Common myeloid progenitor, CD34-positive (primary cell): Measurements from ENCODE around the gene COQ8A.

Experiments
- CTCF ChIA-PET: fragments of 350-600 bp; sonication (Branson Sonifier 250); formaldehyde crosslinking; loops from one replicate; lab custom pipeline; 2021; ENCODE audit warnings: antibody characterized with exemption; lab: Charles Lee
- POLR2A ChIA-PET: fragments of 350-600 bp; sonication (Branson Sonifier 250); formaldehyde crosslinking; loops from one replicate; lab custom pipeline; 2021; ENCODE audit warnings: antibody characterized with exemption; lab: Charles Lee
- DNase-seq, 3 donors: peaks; one replicate each; pipeline versions ENCODE4 v3.0.0 to v3.0.0-alpha.2; 2013
- H3K27ac ChIP-seq, 2 experiments: 1 replicate in 1 of 2; 2 replicates in 1 of 2; pipeline ENCODE4 v1.7.0; 2013; ENCODE audit warnings: inconsistent platforms in 2 of 2, low read length in 2 of 2, mild to moderate bottlenecking in 2 of 2, low read depth in 1 of 2, moderate library complexity in 1 of 2; ENCODE audit not compliant: severe bottlenecking in 2 of 2, insufficient read depth in 1 of 2, poor library complexity in 1 of 2
- H3K27me3 ChIP-seq, 5 experiments: replicated peaks in 2 of 5; 1 replicate in 3 of 5; 2 replicates in 2 of 5; pipeline versions ENCODE4 v1.6.1 to v1.7.0; 2013; ENCODE audit warnings: low read length in 4 of 5, mild to moderate bottlenecking in 2 of 5, moderate library complexity in 2 of 5, inconsistent platforms in 1 of 5; ENCODE audit not compliant: insufficient read depth in 5 of 5, control insufficient read depth in 4 of 5
- H3K36me3 ChIP-seq, 4 experiments: 1 replicate in 2 of 4; 2 replicates in 2 of 4; pipeline versions ENCODE4 v1.6.1 to v1.7.0; 2013; ENCODE audit warnings: low read length in 3 of 4, control low read depth in 1 of 4, mild to moderate bottlenecking in 1 of 4; ENCODE audit not compliant: control insufficient read depth in 4 of 4, insufficient read depth in 4 of 4
- H3K4me1 ChIP-seq, 4 experiments: 1 replicate in 3 of 4; 2 replicates in 1 of 4; pipeline versions ENCODE4 v1.6.1 to v1.7.1; 2013; ENCODE audit warnings: low read length in 3 of 4, mild to moderate bottlenecking in 3 of 4, control low read depth in 1 of 4, inconsistent platforms in 1 of 4, moderate library complexity in 1 of 4; ENCODE audit not compliant: control insufficient read depth in 4 of 4, insufficient read depth in 4 of 4; ENCODE audit errors: control extremely low read depth in 1 of 4
- H3K4me3 ChIP-seq, 7 experiments: 1 replicate in 4 of 7; 2 replicates in 3 of 7; pipeline versions ENCODE4 v1.5.1 to v1.7.0; 2013; ENCODE audit warnings: mild to moderate bottlenecking in 7 of 7, low read length in 6 of 7, moderate library complexity in 6 of 7, inconsistent platforms in 2 of 7, low read depth in 2 of 7, control low read depth in 1 of 7; ENCODE audit not compliant: insufficient read depth in 4 of 7, control insufficient read depth in 1 of 7; ENCODE audit errors: extremely low read depth in 1 of 7
- H3K9me3 ChIP-seq, 5 experiments: 1 replicate in 4 of 5; 2 replicates in 1 of 5; pipeline versions ENCODE4 v1.6.1 to v1.7.1; 2013; ENCODE audit warnings: low read length in 4 of 5, mild to moderate bottlenecking in 2 of 5, inconsistent platforms in 1 of 5, low read depth in 1 of 5, moderate library complexity in 1 of 5; ENCODE audit not compliant: control insufficient read depth in 4 of 5, insufficient read depth in 2 of 5; ENCODE audit errors: control extremely low read depth in 1 of 5
- WGBS: methylation state at CpG from one replicate; pipeline ENCODE4 v1.1.5; 2013; ENCODE audit not compliant: insufficient coverage; 5-methylcytosine and 5-hydroxymethylcytosine counted together

The COQ8A gene

GRCh38 chr1:226987179-226987536, 47.1 kb downstream of the COQ8A start:
- peaks cover 5 to 41% (median 24%) of the 10 kb centered on the region in 4 experiments for H3K4me1 ChIP-seq
- H3K4me3 ChIP-seq, result no peak overlapping the region
- DNase-seq, result no peak
- H3K9me3 ChIP-seq, result no peaks in the 10 kb centered on the region
- H3K27me3 ChIP-seq, result no peaks in the 10 kb centered on the region
- peak overlapping the region in 1 of 2 experiments; percentile 12 for H3K27ac ChIP-seq
- ChIA-PET POLR2A (no interaction called here), CTCF (no interaction called here)
- peaks cover 7 to 63% (median 53%) of the 10 kb centered on the region in 4 experiments for H3K36me3 ChIP-seq
- WGBS, result 84% methylated on average over 8 of the region's 8 CpGs

- POLR2A ChIA-PET, result no interaction called here
- H3K9me3 ChIP-seq, result no peaks in the 10 kb centered on the region
- peak overlapping the region; percentile 77 to 85 for H3K27ac ChIP-seq
- H3K36me3 ChIP-seq, result peaks cover 7 to 57% (median 50%) of the 10 kb centered on the region in 4 experiments
- 93% methylated on average over 15 of the region's 16 CpGs for WGBS
- CTCF ChIA-PET, result interaction anchor here (1.5 kb wide), 1 partner anchor 13 kb away, joined by 3 read pairs; no protein-coding TSS in a partner anchor
- H3K4me3 ChIP-seq, result no peak overlapping the region
- H3K4me1 ChIP-seq, result peaks cover 5 to 41% (median 24%) of the 10 kb centered on the region in 4 experiments
- no peak for DNase-seq
- H3K27me3 ChIP-seq, result no peaks in the 10 kb centered on the region
These were observed 47.7 kb downstream of the COQ8A start for GRCh38 chr1:226987623-226988333.

DNA sequence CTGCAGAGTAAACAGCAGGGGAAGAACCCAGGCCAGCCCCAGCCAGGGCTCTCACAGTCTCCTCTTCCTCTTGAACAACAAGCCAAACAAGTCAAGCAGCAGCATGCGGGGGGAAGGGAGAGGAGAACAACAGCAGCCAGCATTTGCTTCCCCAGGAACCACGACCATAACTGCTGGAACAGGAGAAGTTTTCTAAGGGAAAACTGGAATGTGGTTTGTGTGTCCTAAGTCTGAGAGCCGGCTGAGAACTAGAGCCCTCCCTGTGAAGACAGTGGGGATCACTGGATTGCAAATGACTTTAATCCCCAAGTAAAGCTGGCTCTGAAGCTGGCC, 48.2 kb downstream of the COQ8A start:
- H3K4me1 ChIP-seq, result peaks cover 5 to 41% (median 24%) of the 10 kb centered on the region in 4 experiments
- H3K4me3 ChIP-seq, result no peak overlapping the region
- POLR2A ChIA-PET, result no interaction called here
- no peak for DNase-seq
- CTCF ChIA-PET, result interaction anchor here (1.5 kb wide), 1 partner anchor 14 kb away, joined by 3 read pairs; no protein-coding TSS in a partner anchor
- WGBS, result 92% methylated on average over 2 of the region's 3 CpGs
- peak overlapping the region; percentile 77 to 85 for H3K27ac ChIP-seq
- H3K9me3 ChIP-seq, result no peaks in the 10 kb centered on the region
- H3K27me3 ChIP-seq, result no peaks in the 10 kb centered on the region
- peaks cover 5 to 51% (median 45%) of the 10 kb centered on the region in 4 experiments for H3K36me3 ChIP-seq

- no peaks in the 10 kb centered on the region for H3K27me3 ChIP-seq
- H3K4me1 ChIP-seq, result peaks cover 5 to 41% (median 24%) of the 10 kb centered on the region in 4 experiments
- H3K36me3 ChIP-seq, result peaks cover 4 to 42% (median 36%) of the 10 kb centered on the region in 4 experiments
- H3K9me3 ChIP-seq, result no peaks in the 10 kb centered on the region
- peak; percentile 8 to 54 (median 31) for DNase-seq
- ChIA-PET POLR2A (no interaction called here), CTCF (interaction anchor here (0.6 to 1.5 kb wide), 2 partner anchors 15 to 20 kb away, joined by 3 read pairs; no protein-coding TSS in a partner anchor)
- WGBS, result 41% methylated on average over 8 of the region's 12 CpGs
- H3K27ac ChIP-seq, result peak overlapping the region; percentile 77 to 85
- H3K4me3 ChIP-seq, result peak overlapping the region in 3 of 7 experiments; percentile 6 to 40 (median 38)
These were observed 49.2 kb downstream of the COQ8A start for GRCh38 chr1:226989085-226989920.

- ChIA-PET POLR2A (no interaction called here), CTCF (no interaction called here)
- Histone ChIP-seq H3K36me3 (peaks cover 4 to 35% (median 29%) of the 10 kb centered on the region in 4 experiments), H3K4me1 (peaks cover 5 to 41% (median 24%) of the 10 kb centered on the region in 4 experiments), H3K4me3 (peak overlapping the region in 3 of 7 experiments; percentile 6 to 46 (median 9)), H3K27me3 (no peaks in the 10 kb centered on the region), H3K9me3 (no peaks in the 10 kb centered on the region), H3K27ac (peak overlapping the region; percentile 77 to 85)
- peak; percentile 59 to 90 (median 83) for DNase-seq
- 56% methylated on average over 9 of the region's 10 CpGs for WGBS
These were observed 50.1 kb downstream of the COQ8A start for GRCh38 chr1:226990133-226990716.

- no peak for DNase-seq
- Histone ChIP-seq H3K4me1 (peaks cover 5 to 41% (median 24%) of the 10 kb centered on the region in 4 experiments), H3K27ac (no peak overlapping the region), H3K9me3 (no peaks in the 10 kb centered on the region), H3K4me3 (no peak overlapping the region), H3K27me3 (no peaks in the 10 kb centered on the region), H3K36me3 (peaks cover 1 to 18% (median 14%) of the 10 kb centered on the region in 4 experiments)
- ChIA-PET POLR2A (no interaction called here), CTCF (interaction anchor here (1.0 kb wide), 1 partner anchor 80 kb away, joined by 3 read pairs; no protein-coding TSS in a partner anchor)
- 100% methylated on average over 1 of the region's 4 CpGs for WGBS
These were observed 51.8 kb downstream of the COQ8A start for GRCh38 chr1:226991920-226992319.
